Measurements from ENCODE around the gene BMP7.

The BMP7 gene

GRCh38 chr20:57141492-57141891 lies 124.9 kb downstream of the BMP7 start:
- DNase-seq: no peak

- DNase-seq: no peak
These were observed 126.0 kb downstream of the BMP7 start for GRCh38 chr20:57140416-57140965.

DNA sequence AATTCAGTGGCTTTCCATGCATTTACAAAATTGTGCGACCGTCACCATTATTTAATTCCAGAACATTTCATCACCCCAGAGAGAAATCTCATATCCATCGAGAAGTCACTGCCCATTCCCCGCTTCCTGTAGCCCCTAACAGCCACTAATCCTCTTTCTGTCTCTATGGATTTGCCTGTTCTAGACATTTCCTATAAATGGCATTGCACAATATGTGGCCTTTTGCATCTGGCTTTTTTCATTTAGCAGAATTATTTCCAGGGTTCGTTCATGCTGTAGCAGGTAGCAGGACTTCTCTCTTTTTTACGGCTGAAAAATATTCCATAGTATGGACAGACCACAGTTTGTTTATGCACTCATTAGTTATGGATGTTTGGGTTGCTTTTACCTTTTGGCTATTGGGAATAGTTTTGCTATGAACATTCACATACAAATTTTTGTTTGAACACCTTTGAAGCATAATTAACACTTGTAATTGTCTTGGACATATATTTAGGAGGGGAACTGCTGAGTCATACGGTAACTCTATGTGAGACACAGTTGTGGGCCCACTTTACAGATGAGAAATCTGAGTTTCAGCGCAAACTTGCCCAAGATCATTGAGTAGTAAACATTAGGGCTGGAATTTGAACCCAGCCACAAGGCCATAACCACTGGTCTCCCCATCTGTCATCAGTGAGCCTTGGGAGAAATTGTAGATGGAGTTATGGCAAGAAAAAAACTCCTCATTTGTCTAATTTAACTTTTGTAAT lies 126.9 kb downstream of the BMP7 start:
- DNase-seq: no peak

DNA sequence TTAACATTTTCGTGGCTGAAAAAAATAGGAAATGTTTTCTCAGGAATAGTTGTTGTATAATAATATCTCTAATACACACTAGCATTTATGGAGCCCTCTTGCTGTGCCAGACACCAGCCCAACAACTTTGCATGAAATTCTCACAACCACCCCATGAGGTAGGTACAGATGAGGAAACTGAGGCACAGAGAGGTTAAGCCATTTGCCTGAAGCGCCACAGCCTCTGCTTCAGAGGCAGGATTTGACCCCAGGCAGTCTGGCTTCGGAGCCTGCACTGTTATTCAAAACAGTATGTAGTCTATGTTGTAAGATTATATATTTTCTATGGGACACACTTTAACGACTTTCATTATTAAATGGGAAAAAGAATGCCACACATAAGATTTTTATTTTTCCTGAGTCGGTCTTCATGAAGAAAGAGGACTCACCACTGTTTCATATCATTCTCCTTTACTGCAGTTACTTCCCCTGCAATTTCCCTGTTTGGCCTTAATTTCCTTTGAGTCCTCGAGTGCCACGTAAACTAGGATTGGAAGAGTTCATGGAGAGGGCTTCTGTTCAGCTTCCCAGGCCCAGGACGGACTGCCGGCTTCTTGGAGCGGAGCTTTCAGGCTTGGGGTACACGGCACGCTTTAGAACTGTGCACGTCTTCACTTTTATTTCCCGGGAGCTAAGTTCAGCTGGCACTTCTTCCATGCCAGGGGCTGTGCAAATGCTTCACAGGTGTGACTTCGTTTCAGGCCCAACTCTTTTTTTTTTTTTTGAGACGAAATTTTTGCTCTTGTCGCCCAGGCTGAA lies 128.0 kb downstream of the BMP7 start:
- DNase-seq: no peak

GRCh38 chr20:57137676-57138075 lies 128.8 kb downstream of the BMP7 start:
- no peak for DNase-seq

GRCh38 chr20:57136734-57137133 lies 129.7 kb downstream of the BMP7 start:
- DNase-seq: no peak

DNA sequence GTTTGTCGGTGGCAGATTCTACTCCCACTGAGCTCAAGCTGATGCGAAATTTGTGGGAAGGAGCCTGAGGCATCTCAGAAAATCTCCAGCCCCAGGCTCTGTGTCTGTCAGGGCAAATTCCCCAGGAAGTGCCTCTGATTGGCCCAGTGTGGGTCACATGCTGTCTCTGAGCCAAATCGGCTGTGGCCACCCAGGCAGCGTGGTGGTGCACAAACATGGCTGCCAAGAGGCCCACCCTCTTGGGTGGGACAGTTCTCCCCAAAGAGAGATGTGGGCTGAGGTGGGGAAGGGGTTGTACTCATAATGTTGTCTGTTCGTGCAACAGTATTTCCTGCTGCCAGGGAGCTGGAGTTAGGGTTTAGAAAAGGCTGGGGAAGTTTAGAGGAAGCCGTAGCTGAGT lies 130.6 kb downstream of the BMP7 start:
- no peak for DNase-seq

DNA sequence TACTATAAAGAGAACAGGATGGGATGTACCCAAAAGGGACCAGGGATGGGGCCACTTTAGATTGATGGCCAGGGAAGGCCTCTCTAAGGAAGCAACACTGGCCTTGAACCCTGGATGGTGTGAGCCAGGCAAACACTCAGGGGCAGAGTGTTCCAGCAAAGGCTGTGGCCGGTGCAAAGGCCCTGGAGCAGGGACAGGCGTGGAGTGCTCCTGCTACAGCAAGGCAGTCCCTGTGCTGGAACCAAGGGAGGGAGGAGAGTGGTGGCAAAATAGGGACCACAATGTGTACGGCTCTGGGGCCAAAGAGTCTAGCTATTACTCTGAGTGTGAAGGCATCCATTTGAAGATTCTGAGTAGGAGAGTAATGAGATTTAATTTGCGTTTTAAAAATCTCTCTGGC lies 131.6 kb downstream of the BMP7 start:
- DNase-seq: no peak

GRCh38 chr20:57133926-57134650 lies 132.4 kb downstream of the BMP7 start:
- DNase-seq: no peak

DNA sequence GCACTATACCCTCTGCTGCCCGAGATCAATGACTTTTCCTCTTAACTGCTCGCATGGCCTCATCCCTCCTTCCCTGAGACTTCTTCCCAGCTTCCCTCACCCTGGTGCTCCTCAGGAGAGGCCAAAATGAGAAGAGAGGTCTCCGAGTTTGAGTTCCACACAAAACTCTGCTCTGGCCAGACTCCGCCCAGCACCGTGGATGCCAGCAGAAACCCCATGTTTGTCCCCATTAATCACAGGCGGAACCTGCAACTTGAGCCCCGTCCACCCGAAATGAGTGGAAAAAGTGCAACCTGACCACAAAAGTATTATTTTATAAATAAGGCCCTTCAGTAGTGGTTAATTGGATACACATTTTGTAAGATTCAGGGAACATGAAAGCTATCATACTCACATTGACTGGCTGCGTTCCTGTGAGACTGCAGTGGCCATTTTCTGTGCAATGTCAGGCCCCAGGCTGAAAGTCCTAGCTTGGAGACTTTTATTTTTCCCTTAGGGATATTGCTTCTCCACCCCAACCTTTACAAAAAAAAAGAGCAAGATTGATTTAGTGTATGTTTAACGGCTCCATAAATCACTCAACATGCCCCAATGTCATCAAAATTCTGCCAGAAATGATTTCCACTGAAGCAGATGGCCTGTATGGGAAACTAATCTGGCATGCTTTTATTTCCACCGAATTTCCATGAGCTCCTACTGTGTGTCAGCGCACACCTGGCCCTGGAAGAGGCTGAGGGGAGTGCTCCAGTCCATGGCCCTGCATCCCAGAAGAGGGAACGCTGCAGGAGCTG lies 134.6 kb downstream of the BMP7 start:
- DNase-seq: no peak

DNA sequence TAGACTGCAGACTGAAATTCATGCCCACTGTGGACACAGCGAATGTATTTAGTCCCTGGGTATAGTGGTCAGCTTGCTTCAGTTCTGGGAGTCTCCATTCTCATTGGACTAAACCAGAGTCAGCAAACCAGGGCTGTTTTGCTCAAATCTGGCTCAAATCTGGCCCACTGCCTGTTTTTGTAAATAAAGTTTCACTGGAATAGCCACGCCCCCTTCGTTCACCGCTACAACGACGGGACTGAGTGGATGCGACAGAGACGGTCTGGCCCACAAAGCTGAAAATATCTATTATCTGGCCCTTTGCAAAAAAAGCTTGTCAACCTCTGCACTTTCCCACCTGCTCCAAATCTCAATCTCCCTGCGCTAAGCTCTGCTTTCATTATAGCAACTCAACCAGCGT lies 135.4 kb downstream of the BMP7 start:
- DNase-seq: no peak

- DNase-seq: no peak
These were observed 136.2 kb downstream of the BMP7 start for GRCh38 chr20:57130160-57130772.

- DNase-seq: no peak
These were observed 137.1 kb downstream of the BMP7 start for GRCh38 chr20:57129303-57129702.

- DNase-seq: no peak
These were observed 138.2 kb downstream of the BMP7 start for GRCh38 chr20:57128044-57128757.

- no peak for DNase-seq
These were observed 139.9 kb downstream of the BMP7 start for GRCh38 chr20:57126481-57127092.

DNA sequence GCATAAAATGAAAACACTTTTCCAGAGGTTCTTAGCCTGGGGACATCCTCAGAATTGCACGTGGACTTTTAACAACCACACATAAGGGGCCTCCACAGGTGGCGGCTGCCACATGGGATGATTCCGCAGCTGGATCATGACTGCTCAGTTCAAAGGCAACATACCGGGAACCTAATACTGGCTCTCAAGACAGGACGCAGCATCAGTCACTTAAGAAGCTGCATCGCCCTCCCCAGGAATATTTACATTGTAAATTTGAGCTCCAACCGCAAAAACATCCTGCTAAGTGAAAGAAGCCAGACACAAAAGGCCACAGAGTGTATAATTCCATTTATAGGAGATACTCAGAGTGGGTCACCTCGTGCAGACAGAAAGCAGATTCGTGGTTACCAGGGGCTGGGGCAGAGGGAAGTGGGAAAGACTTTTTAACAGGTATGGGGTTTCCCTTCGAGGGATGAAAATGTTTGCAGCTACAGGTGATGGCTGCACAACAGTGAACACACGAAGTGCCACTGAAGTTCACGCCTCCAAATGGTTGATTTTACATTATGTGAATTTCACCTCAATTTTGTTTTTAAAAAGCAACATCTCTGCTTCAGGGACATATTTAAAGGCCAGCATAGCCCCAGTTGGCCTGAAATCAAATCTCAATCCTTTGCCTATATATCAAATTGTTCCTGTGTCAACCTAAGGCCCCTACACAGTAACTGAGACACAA lies 141.5 kb downstream of the BMP7 start:
- no peak for DNase-seq

GRCh38 chr20:57124366-57124765 lies 142.1 kb downstream of the BMP7 start:
- no peak for DNase-seq

- no peak for DNase-seq
These were observed 142.9 kb downstream of the BMP7 start for GRCh38 chr20:57123504-57123903.

GRCh38 chr20:57122536-57123489 lies 143.6 kb downstream of the BMP7 start:
- DNase-seq: no peak

Data from activated CD4-positive, CD25-positive, alpha-beta regulatory T cell (primary cell).